Keratinocyte (primary cell): ENCODE results near the gene CCM2.

Source experiments
- EZH2 ChIP-seq: IDR thresholded peaks from one replicate; pipeline ENCODE4 v1.6.1; 2012; ENCODE audit warnings: inconsistent platforms, mild to moderate bottlenecking, low read length, moderate library complexity
- TF ChIP-seq, protein P1 (sequence below), 3 experiments: IDR thresholded peaks in 1 of 3; conservative IDR thresholded peaks in 1 of 3; optimal IDR thresholded peaks in 1 of 3; 2 replicates in 2 of 3; 3 replicates in 1 of 3; pipeline versions ENCODE3 to v1.5.1; 2011; ENCODE audit warnings: low read length in 3 of 3, mild to moderate bottlenecking in 3 of 3, moderate library complexity in 2 of 3, control low read depth in 1 of 3, inconsistent platforms in 1 of 3; ENCODE audit not compliant: insufficient read depth in 2 of 3; ENCODE audit errors: extremely low read depth in 1 of 3

DNA sequence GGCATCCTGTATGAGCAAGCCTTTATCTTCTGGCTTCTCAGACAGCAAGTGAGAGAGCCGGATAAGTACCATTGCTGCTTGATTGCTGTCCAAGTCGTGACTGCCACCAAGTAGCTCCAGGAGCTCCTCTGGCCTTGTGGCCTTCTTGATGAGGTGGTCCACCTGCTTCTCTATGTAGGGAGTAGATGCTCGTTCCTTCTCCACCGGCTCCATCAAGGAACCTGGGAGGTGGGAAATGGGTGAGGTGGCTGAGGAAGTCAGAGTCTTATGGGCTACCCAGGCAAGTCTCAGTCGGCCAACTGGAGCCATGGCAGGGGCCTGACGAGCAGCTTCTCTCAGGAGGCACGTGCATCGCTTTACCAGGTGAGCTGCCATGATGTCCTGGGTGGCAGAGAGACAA, 108.9 kb downstream of the CCM2 start:
- TF ChIP-seq, protein P1, sequence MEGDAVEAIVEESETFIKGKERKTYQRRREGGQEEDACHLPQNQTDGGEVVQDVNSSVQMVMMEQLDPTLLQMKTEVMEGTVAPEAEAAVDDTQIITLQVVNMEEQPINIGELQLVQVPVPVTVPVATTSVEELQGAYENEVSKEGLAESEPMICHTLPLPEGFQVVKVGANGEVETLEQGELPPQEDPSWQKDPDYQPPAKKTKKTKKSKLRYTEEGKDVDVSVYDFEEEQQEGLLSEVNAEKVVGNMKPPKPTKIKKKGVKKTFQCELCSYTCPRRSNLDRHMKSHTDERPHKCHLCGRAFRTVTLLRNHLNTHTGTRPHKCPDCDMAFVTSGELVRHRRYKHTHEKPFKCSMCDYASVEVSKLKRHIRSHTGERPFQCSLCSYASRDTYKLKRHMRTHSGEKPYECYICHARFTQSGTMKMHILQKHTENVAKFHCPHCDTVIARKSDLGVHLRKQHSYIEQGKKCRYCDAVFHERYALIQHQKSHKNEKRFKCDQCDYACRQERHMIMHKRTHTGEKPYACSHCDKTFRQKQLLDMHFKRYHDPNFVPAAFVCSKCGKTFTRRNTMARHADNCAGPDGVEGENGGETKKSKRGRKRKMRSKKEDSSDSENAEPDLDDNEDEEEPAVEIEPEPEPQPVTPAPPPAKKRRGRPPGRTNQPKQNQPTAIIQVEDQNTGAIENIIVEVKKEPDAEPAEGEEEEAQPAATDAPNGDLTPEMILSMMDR (optimal IDR thresholded peaks at IDR 0.05 in 1 of 3, IDR thresholded peaks at IDR 0.05 in 1 of 3, conservative IDR thresholded peaks at IDR 0.05 in 1 of 3; ENCODE audit: extremely low read depth in 1 of 3, insufficient read depth in 2 of 3, low read length in 3 of 3), result no peak
- TF ChIP-seq EZH2, result no peak
